NT2/D1 (cell line): ENCODE measurements around the gene TRABD2B.

Source experiments
- SUZ12 ChIP-seq: IDR thresholded peaks from 2 replicates; pipeline ENCODE4 v1.6.1; 2011; ENCODE audit not compliant: insufficient read length, insufficient read depth; ENCODE audit errors: extremely low read depth
- YY1 ChIP-seq: IDR thresholded peaks from 2 replicates; pipeline ENCODE4 v1.6.1; 2011; ENCODE audit not compliant: insufficient read length, insufficient read depth
- ZNF274 ChIP-seq: IDR thresholded peaks from 2 replicates; pipeline ENCODE4 v1.6.1; 2011; ENCODE audit warnings: mild to moderate bottlenecking, low read depth, low read length

DNA sequence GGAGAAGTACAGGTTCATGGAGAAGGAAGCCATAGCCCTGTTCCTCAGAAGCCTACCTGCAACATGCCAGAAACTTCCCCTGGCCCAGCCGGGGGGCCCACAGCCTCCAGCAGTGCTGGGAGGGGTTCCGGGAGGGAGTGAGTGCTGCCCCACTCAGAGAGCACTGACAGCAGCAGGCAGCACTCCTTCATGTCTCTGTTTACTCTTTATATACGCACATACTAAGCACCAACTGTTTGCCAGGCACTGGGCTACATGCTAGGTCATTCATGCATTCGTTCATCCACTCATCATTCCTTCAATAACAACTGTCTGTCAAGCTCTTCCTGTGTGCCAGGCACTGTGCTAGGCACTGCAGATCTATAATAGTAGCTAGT is 120.6 kb downstream of the TRABD2B start:
- TF ChIP-seq ZNF274 (no peak), YY1 (no peak), SUZ12 (no peak)
